HG02885 (cell line): ENCODE data around the gene CLEC16A.

Experiments used
- ATAC-seq: cut with Tn5 transposase; IDR thresholded peaks from one replicate; pipeline ENCODE4 v1.9.1; 2021; ENCODE audit warnings: mild to moderate bottlenecking; ENCODE audit not compliant: unreplicated experiment, poor library complexity

CLEC16A gene

GRCh38 chr16:11032000-11032921, 87.9 kb downstream of the CLEC16A start:
- no peak for ATAC-seq

DNA sequence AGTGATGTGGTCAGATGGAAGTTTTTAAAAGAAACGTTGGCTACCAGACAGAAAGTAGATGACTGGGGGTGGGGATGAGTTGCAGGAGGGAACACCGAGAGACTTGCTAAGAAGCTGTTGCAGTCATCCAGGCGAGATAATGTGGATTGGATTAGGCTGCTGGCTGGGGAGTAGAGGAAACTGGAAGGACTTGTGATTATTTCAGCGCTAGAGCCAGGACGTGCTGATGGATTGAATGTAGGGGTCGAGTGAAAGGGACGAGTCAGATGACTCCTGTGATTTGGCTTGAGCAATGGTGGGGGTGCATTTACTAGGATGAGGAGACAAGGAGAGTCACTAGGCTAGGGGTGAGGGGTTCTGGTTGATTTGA, 88.5 kb downstream of the CLEC16A start:
- ATAC-seq: no peak

DNA sequence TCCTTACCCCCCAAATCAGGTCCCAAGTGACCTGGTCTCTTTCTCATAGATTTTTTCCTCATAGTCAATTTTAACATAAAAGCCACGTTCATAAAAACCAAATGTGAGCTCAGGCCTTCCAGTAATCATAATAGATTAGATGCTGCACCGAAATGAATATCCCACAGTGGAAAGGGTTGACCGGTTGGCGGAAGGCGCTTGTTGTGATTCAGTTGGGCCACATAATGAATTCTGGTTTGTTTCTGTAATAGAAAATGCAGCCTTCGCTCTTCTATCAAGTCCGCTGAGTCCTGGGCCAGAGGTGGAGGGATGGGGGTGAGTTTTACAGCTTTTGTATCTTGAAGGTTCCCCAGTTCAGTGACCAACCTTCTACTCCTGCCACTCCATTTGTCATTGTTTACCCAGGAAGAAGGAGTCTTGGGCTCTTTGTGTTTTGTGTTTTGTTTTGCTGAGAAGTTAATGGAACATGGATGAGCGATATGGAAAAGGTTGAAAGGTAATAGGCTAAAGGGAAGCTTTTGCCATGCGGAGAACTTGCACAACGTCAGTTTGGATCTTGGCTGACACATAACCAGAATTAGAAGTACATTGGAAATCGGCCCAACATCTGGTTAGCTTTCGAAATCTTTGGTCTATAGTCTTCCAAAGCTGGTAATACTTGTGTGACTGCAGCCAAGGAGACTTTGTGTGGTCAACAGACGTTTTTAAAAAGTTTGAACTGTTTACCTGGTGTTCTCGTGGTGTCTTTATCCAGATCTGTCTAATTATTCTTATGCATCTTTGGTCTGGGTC, 89.5 kb downstream of the CLEC16A start:
- ATAC-seq: no peak

GRCh38 chr16:11034481-11034931, 90.1 kb downstream of the CLEC16A start:
- ATAC-seq: no peak

DNA sequence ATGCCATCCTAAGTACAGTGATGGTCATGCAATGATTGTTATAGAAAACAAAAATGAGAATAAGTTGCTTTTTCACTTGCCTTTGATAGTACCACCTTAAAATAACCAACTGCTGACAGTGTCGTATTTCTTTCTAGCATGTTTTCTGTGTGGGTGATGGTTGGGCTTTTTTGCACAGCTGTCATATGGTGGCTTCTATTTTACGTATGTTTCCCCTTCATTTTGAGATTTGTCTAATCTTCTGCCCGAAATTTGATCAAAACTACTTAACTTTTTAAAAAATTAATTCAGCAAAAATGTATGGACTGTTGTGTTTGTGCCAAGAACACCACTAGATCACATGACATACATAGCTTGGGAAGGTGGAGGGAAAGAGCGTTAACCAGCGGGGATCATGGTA, 90.7 kb downstream of the CLEC16A start:
- ATAC-seq: no peak

DNA sequence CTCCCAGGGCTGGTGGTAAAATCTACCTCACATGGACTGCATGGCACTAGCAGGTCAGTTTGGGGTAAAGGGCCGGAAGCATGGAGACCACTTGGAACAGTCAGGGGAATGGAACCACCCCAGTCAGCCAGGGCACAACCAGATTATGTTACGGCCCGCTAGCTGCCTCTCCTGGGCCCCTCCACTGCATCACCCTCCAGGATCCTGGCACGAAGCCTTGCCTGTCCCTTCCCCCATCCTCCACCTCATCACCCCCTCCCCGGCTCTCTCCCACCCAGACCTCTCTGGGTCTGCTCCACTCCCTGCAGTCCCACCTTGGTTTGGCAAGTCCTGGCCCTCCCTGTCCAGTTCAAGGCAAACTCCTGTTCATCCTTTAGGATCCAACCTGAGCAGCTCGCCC, 91.7 kb downstream of the CLEC16A start:
- ATAC-seq: no peak

- no peak for ATAC-seq
These were observed 92.6 kb downstream of the CLEC16A start for GRCh38 chr16:11036868-11037410.

GRCh38 chr16:11038305-11038704, 93.9 kb downstream of the CLEC16A start:
- ATAC-seq: no peak

DNA sequence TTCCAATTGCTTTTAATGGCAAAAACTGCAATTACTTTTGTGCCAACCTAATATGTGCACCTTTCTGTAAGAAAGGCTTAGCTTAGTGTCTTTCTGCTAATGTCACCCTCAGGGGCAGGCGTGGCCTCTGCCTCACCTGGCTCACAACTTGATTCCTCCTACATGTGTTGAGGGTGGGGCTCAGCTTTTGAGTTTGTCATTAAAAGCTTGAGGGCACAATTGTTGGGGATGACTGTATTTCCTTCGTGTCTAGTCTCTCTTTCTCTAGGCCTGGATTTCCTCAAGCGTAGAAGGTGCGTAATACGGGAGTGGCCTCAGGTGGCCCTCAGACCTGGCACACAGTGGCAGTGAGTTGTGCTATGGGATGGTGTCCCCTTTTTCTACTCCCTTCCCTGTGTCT, 94.4 kb downstream of the CLEC16A start:
- ATAC-seq: no peak

GRCh38 chr16:11039726-11040125, 95.4 kb downstream of the CLEC16A start:
- ATAC-seq: no peak

DNA sequence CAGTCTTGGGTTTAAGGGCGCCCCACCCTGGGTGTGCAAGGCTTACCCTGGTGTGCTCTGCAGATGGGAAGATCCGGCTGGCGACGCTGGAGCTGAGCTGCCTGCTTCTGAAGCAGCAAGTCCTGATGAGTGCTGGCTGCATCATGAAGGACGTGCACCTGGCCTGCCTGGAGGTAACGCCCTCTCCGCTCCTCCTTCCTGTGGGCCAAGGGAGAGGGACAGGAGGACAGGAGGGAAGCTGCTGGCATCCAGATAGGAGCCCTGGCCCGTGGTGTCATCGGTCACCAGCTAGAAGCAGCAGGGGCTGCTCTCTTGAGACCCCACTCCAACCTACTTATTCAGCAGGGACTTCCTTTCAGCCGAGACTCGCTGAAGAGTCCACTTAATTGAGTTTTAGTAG, 97.8 kb downstream of the CLEC16A start:
- ATAC-seq: no peak

DNA sequence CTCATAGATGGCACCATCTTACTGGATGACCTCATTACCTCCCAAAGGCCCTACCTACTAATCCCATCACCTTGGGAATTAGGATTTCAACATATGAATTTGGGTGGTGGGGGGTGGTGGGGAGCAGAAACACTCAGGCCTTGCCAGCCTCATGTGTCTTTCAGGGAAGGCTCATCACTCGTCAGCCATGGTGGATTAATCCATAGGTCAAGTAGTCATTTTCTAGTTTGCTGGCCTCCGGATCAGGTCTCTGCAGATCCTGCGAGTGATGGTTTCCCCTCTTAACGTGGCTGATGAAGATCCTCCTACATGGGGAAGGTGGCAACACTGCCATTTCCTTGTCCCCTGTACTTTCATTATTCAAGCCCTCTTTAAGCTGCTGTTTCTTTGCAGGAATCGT, 101.1 kb downstream of the CLEC16A start:
- ATAC-seq: no peak

DNA sequence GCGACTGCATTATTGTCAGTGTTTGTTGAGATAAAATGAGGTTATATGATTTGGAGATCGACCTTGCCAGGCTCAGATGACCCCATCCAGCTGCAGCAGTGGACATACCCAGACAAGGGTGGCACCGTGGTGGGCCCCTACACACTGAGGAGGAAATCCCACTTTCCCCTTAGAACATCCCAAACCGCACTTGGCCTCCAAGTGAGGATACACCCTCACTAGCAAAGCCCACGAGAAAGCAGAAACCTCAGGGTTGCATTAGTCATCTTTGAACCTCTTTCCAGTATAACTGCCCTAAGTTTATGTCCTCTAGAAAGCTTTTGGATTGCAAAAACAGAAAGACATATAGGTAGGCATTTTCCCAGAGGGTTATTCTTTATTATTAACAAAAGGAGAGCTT, 101.5 kb downstream of the CLEC16A start:
- ATAC-seq: no peak

GRCh38 chr16:11046382-11046931, 102.1 kb downstream of the CLEC16A start:
- ATAC-seq: no peak

GRCh38 chr16:11047057-11047456, 102.7 kb downstream of the CLEC16A start:
- ATAC-seq: no peak

DNA sequence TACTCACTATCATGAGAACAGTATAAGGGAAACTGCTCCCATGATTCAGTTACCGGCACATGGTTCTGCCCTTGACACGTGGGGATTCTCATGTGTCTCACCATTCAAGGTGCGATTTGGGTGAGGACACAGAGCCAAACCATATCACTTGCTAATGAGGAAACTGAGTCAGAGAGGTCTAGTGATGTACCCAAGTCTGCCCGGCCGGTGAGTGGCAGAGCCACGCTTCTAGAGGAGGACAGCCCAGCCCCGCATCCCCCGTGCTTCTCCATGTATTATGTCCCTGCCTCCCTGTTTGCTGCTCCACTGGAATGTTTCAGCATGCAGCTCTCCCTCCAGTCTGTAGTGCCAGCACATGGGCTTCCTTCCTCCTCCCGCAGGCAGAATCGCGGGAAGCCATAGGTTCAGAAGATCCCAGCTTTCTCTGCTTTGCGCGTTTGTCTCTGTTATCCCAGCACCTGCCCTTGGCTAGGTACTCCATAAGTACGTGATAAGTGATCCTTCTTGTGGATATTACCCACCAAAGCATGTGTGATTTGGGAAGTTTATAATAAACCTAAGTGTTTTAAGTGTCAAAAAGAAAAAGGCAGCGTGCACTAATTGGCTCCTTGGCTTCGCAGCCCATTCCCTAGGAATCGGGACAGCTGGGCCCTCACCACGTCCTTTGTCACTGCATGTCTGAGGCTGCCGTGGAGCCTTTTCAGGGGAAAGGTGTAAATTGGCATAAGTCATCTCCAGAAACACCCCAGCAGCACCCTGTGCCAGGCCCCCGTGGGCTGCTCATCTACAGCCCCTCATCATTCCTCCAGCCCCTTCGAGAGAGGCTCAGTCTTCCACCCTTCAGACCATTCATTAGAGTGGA, 103.8 kb downstream of the CLEC16A start:
- ATAC-seq: no peak

DNA sequence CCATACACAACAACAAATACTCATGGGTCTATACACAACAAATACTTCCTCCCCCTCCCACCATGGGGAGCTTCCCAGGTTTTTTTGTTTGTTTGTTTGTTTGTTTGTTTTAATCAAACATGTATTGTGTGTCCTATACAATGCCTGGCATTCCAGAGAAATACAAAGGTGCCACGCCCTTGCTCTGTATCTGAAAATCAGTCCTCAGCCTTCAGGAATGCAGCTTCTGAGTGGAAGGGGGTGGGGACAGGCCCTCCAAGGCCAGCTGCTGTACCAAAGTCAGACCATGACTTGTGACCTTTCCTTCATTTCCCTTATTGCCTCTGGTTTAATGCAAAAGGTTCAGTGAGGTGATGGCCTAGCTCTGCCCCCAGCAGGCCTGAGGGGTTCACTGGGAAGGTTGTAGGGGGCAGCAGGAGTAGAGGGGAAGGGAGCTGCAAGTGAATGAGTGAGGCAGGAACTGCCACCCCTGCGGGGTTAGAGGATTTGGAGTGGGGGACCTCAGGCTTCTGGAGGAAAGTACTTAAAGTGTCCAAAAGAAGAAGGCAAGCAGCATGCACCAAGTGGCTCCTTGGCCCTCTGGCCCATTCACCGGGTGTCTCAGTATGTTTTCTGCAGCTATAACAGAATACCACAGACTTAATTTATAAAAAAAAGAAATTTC, 105.2 kb downstream of the CLEC16A start:
- no peak for ATAC-seq

- no peak for ATAC-seq
These were observed 106.2 kb downstream of the CLEC16A start for GRCh38 chr16:11050536-11050935.

DNA sequence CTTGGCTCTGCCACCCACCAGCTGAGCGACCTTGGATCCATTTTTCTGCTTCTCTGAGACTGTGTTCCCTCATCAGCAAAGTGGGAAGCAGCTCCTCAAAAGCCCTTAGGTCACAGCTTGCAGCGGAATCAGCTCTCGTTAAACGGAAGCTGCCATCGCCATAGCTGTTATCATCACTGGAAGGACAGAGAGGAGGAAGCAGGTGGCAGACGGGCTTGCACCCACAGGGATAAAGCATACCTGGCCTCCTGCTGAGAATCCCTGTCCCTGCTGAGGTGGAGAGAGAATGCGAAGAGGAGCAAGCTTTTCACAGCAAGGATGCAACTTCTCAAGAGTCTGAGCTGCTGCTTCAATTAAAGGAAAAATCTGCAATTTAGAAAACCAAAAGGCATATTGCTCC, 106.6 kb downstream of the CLEC16A start:
- no peak for ATAC-seq
